Psoas muscle (tissue), 8 donors: ENCODE results near the gene CACNA1B. TPM values are rescaled to one million over a fixed set of nuclear protein-coding genes. Genes with fewer than 3 reads are reported as not detected.

Experiments used
- ATAC-seq, 4 donors: fragments of 200-7000 bp; cut with Tn5 transposase; one replicate each; pipeline ENCODE4 v1.9.1; 2020; ENCODE audit warnings: moderate library complexity in 3 of 4, mild to moderate bottlenecking in 2 of 4
- DNase-seq, 2 donors: peaks; one replicate each; pipeline ENCODE4 v3.0.0-alpha.2; 2020
- H3K27ac ChIP-seq: fragments of 200-600 bp; one replicate; pipeline ENCODE4 v1.8.0; 2022
- H3K27me3 ChIP-seq, 3 donors: fragments of 200-600 bp in 1 of 3; one replicate each; pipeline versions ENCODE4 v1.6.1 to v1.8.0; 2013 to 2022; ENCODE audit warnings: low read length in 2 of 3, mild to moderate bottlenecking in 2 of 3, moderate library complexity in 1 of 3; ENCODE audit not compliant: insufficient read depth in 3 of 3
- H3K36me3 ChIP-seq, 2 donors: fragments of 200-600 bp in 1 of 2; one replicate each; pipeline versions ENCODE4 v1.6.1 to v1.8.0; 2013 to 2022; ENCODE audit warnings: low read depth in 1 of 2, mild to moderate bottlenecking in 1 of 2, moderate library complexity in 1 of 2; ENCODE audit not compliant: insufficient read depth in 1 of 2
- H3K4me1 ChIP-seq: fragments of 200-600 bp; one replicate; pipeline ENCODE4 v1.8.0; 2022
- H3K4me3 ChIP-seq: fragments of 200-600 bp; one replicate; pipeline ENCODE4 v1.8.0; 2022; ENCODE audit warnings: mild to moderate bottlenecking
- H3K9me3 ChIP-seq: fragments of 200-600 bp; one replicate; pipeline ENCODE4 v1.8.0; 2022
- CTCF ChIP-seq: fragments of 200-600 bp; IDR thresholded peaks from one replicate; pipeline ENCODE4 v1.8.0; 2022; ENCODE audit warnings: antibody characterized with exemption
- WGBS, 3 donors: extraction: QIAGEN DNeasy Blood & Tissue Kit; methylation state at CpG; one replicate each; pipeline versions ENCODE4 v1.1.6 to v1.1.7; 2013; 5-methylcytosine and 5-hydroxymethylcytosine counted together
- intact Hi-C, 2 donors: fragments of 100-400 bp; cut with DNase I; formaldehyde crosslinking; loops; one replicate each; pipeline versions ENCODE4 v1.11.0 to v1.14.2; 2022
- polyA plus RNA-seq, 3 donors: library from polyadenylated mRNA; stranded (reverse); fragments of 200-250 nt; gene quantifications; one replicate each; pipeline ENCODE4 v1.2.3, GENCODE V29; 2013
- total RNA-seq, 4 donors: library from RNA; stranded (reverse); fragmentation: NEBNext Ultra II Directional in 2 of 4; extraction: Animal tissue kit (Norgen Biotek cat#: 25700) in 2 of 4; gene quantifications; one replicate each; pipeline versions ENCODE4 v1.2.1 to v1.2.4, GENCODE V29; 2021 to 2023
- donor health status: healthy with polysubstance abuse.
- donor health status: DM: no; HTN: no; CAD: no; lungs with moderate emphysema.
- donor health status: Bipolar disorder and iron deficiency.
- donor health status: healthy.
- donor health status: DM: yes; HTN: yes; CAD: no.
- donor health status: DM: no; HTN: no; CAD: no.
- donor health status: DM: no; HTN: no; CAD: no.
- donor health status: DM: yes; HTN: yes; CAD: no.

Gene CACNA1B
- total and polyA plus RNA-seq, 7 donors = 0.01 to 0.02 TPM; not detected in 5

- 60 to 64% (median 63%) methylated on average over 5 of the region's 5 CpGs for WGBS, 3 donors
- Histone ChIP-seq H3K4me1 (no peaks in the 10 kb centered on the region), H3K4me3 (no peak overlapping the region), H3K27ac (no peak overlapping the region), H3K9me3 (peaks cover 4% of the 10 kb centered on the region), H3K36me3 (no peaks in the 10 kb centered on the region), H3K27me3 (peaks cover 0 to 15% (median 0%) of the 10 kb centered on the region in 3 donors)
- intact Hi-C loops = no loop called here
- no peak for DNase-seq
- ATAC-seq = no peak
- TF ChIP-seq CTCF = no peak
Measured at GRCh38 chr9:137905740-137906139, 28.2 kb downstream of the CACNA1B start.

- H3K9me3 ChIP-seq = no peaks in the 10 kb centered on the region
- no peak overlapping the region for H3K4me3 ChIP-seq
- ATAC-seq = no peak
- no peaks in the 10 kb centered on the region for H3K36me3 ChIP-seq
- H3K27ac ChIP-seq = no peak overlapping the region
- no peak for TF ChIP-seq CTCF
- intact Hi-C loops = no loop called here
- no peak for DNase-seq
- H3K4me1 ChIP-seq = no peaks in the 10 kb centered on the region
- peaks cover 0 to 15% (median 2%) of the 10 kb centered on the region in 3 donors for H3K27me3 ChIP-seq
- WGBS, 3 donors = 67 to 76% (median 67%) methylated on average over 10 of the region's 10 CpGs
Measured at GRCh38 chr9:137907776-137908175, 30.2 kb downstream of the CACNA1B start.

- Histone ChIP-seq H3K36me3 (no peaks in the 10 kb centered on the region), H3K27ac (no peak overlapping the region), H3K27me3 (peaks cover 0 to 20% (median 2%) of the 10 kb centered on the region in 3 donors), H3K4me1 (no peaks in the 10 kb centered on the region), H3K9me3 (no peaks in the 10 kb centered on the region), H3K4me3 (no peak overlapping the region)
- no peak for ATAC-seq
- intact Hi-C loops = no loop called here
- no peak for DNase-seq
- 73 to 77% (median 76%) methylated on average over 3 of the region's 3 CpGs for WGBS, 3 donors
- TF ChIP-seq CTCF = no peak
Measured at GRCh38 chr9:137912671-137913070, 35.1 kb downstream of the CACNA1B start.

- intact Hi-C loops = no loop called here
- no peak overlapping the region for H3K27ac ChIP-seq
- peaks cover 0 to 20% (median 2%) of the 10 kb centered on the region in 3 donors for H3K27me3 ChIP-seq
- WGBS, 3 donors = 86 to 90% (median 88%) methylated on average over 6 to 7 of the region's 7 CpGs
- no peaks in the 10 kb centered on the region for H3K9me3 ChIP-seq
- DNase-seq (no peak), ATAC-seq (no peak)
- no peaks in the 10 kb centered on the region for H3K4me1 ChIP-seq
- TF ChIP-seq CTCF = no peak
- H3K4me3 ChIP-seq = no peak overlapping the region
- no peaks in the 10 kb centered on the region for H3K36me3 ChIP-seq
Measured at GRCh38 chr9:137913132-137913531, 35.5 kb downstream of the CACNA1B start.
